ENCODE results near the gene VGLL4.

VGLL4 gene

DNA sequence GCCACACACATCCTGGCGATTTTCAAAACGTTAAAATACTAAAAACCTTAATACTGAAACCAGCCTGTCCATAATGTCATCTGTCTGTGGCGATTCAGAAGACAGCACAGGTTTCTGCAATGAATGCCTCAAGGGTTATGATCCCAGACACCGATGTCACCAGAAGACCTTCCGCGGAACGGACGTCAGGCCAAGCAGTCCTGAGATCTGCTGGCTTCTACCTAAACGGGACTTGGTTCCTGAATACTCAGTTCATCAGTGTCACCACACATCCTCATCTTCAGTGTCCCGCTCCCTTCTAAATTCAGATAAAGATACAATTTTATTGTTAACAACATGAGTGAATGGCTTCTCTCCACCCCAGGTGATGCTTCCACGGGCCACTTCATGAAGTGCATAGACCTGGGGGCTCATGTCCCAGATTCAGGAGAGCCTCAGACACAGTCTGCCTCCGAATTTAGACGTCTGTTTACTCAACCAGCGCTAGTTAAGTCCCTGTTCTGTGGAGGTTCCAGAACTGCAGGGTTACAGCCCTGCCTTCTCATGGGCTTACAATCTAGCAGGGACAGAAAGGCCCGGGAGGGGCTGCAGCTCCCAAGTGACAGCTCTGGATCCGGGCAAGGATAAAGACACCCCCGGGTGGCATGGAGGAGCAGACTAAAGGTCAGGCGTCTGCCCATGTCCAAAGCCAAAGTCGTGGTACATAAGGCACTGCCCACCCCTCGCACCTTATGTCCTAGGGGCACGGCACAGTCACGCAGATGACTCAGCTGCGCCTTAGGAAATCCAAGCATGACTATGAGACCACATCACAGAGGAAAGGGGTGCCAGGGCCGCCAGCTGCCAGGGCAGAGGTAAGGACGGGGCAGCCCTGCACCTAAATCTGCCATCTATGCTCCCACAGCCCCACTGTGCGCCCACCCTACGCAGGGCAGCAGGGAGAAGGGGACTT is 75.9 kb downstream of the VGLL4 start:
- Histone ChIP-seq H2AK5ac (ENCODE audit: low read length) (no peak overlapping the region), H2BK5ac (ENCODE audit: low read depth, low read length, poor library complexity) (no peak overlapping the region), H3K36me3 (ENCODE audit: control insufficient read depth in 1 of 2, insufficient read depth in 2 of 2, low read length in 2 of 2) (peaks cover 42 to 43% of the 10 kb centered on the region in 2 experiments), H4K12ac (ENCODE audit: low read depth, low read length) (no peak overlapping the region), H4K8ac (ENCODE audit: low read depth, low read length) (no peak overlapping the region), H2BK12ac (ENCODE audit: low read length) (no peak overlapping the region), H3K9ac (ENCODE audit: low read length) (no peak overlapping the region), H3K4ac (ENCODE audit: low read depth, low read length) (peak overlapping the region; percentile 20), H3K23ac (ENCODE audit: low read length) (no peak overlapping the region), H4K91ac (ENCODE audit: low read depth, low read length) (peak overlapping the region; percentile 1), H2BK120ac (ENCODE audit: insufficient read depth, low read length, poor library complexity) (peak overlapping the region; percentile 18), H3K18ac (ENCODE audit: low read length) (peak overlapping the region; percentile 27), H2AFZ (ENCODE audit: insufficient read depth, low read length, poor library complexity) (no peak overlapping the region), H3K27me3 (ENCODE audit: insufficient read depth, low read length) (no peaks in the 10 kb centered on the region), H3K14ac (ENCODE audit: low read length) (peak overlapping the region; percentile 4), H3K4me2 (ENCODE audit: low read length) (no peak overlapping the region), H3K27ac (ENCODE audit: low read depth, low read length) (peak overlapping the region; percentile 65), H3K79me2 (ENCODE audit: control insufficient read depth, insufficient read depth, low read length, poor library complexity) (no peaks in the 10 kb centered on the region), H3K4me3 (ENCODE audit: low read depth, low read length) (no peak overlapping the region), H3K9me3 (ENCODE audit: insufficient read depth, low read depth, low read length) (no peaks in the 10 kb centered on the region), H3K79me1 (ENCODE audit: low read length) (peaks cover 4% of the 10 kb centered on the region), H3K4me1 (ENCODE audit: control insufficient read depth in 1 of 2, insufficient read depth in 2 of 2, low read length in 2 of 2) (peaks cover 12% of the 10 kb centered on the region in 2 experiments)
- no CpG with 5 or more reads among the region's 27 CpGs for WGBS (ENCODE audit: extremely low coverage, insufficient coverage, insufficient read length)
- peak; percentile 89 to 93 for DNase-seq

- Histone ChIP-seq H3K18ac (ENCODE audit: low read length) (peak overlapping the region; percentile 2), H3K4me3 (ENCODE audit: low read depth, low read length) (no peak overlapping the region), H3K36me3 (ENCODE audit: control insufficient read depth in 1 of 2, insufficient read depth in 2 of 2, low read length in 2 of 2) (peaks cover 43 to 50% of the 10 kb centered on the region in 2 experiments), H3K23ac (ENCODE audit: low read length) (no peak overlapping the region), H3K27me3 (ENCODE audit: insufficient read depth, low read length) (no peaks in the 10 kb centered on the region), H3K4ac (ENCODE audit: low read depth, low read length) (no peak overlapping the region), H2AFZ (ENCODE audit: insufficient read depth, low read length, poor library complexity) (no peak overlapping the region), H4K8ac (ENCODE audit: low read depth, low read length) (no peak overlapping the region), H4K12ac (ENCODE audit: low read depth, low read length) (no peak overlapping the region), H2BK5ac (ENCODE audit: low read depth, low read length, poor library complexity) (no peak overlapping the region), H3K27ac (ENCODE audit: low read depth, low read length) (no peak overlapping the region), H3K14ac (ENCODE audit: low read length) (no peak overlapping the region), H3K79me2 (ENCODE audit: control insufficient read depth, insufficient read depth, low read length, poor library complexity) (peaks cover 3% of the 10 kb centered on the region), H3K9me3 (ENCODE audit: insufficient read depth, low read depth, low read length) (no peaks in the 10 kb centered on the region), H4K91ac (ENCODE audit: low read depth, low read length) (no peak overlapping the region), H2BK120ac (ENCODE audit: insufficient read depth, low read length, poor library complexity) (no peak overlapping the region), H2BK12ac (ENCODE audit: low read length) (no peak overlapping the region), H2AK5ac (ENCODE audit: low read length) (no peak overlapping the region), H3K79me1 (ENCODE audit: low read length) (peaks cover 7% of the 10 kb centered on the region), H3K9ac (ENCODE audit: low read length) (no peak overlapping the region), H3K4me2 (ENCODE audit: low read length) (no peak overlapping the region), H3K4me1 (ENCODE audit: control insufficient read depth in 1 of 2, insufficient read depth in 2 of 2, low read length in 2 of 2) (peaks cover 12% of the 10 kb centered on the region in 2 experiments)
- DNase-seq = peak in 1 of 2 donors; percentile 21
- no CpG with 5 or more reads among the region's 17 CpGs for WGBS (ENCODE audit: extremely low coverage, insufficient coverage, insufficient read length)
Observed at GRCh38 chr3:11566916-11567315, 76.8 kb downstream of the VGLL4 start.

DNA sequence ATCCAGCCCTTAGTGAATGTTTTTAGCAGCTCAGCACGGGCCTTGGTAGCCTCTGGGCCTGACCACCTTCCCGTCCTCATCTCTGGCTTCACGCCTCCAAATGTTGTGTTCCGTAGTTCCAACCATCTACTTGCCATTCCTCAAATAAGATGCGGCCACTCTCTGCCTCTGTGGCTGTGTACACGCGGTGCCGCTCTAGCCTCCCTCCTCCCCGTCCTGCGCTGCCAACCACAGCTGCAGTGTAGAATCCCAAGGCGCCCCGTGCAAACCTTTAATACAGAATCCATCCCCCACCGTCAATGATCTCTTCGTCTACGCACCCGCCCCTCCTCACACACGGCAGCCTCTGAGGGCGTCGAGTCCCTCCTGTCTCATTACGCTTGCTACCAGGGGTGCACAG is 77.2 kb downstream of the VGLL4 start:
- H2BK12ac ChIP-seq (ENCODE audit: low read length) = no peak overlapping the region
- peaks cover 3% of the 10 kb centered on the region for H3K79me2 ChIP-seq (ENCODE audit: control insufficient read depth, insufficient read depth, low read length, poor library complexity)
- peaks cover 7% of the 10 kb centered on the region for H3K79me1 ChIP-seq (ENCODE audit: low read length)
- H3K4me3 ChIP-seq (ENCODE audit: low read depth, low read length) = no peak overlapping the region
- no peaks in the 10 kb centered on the region for H3K27me3 ChIP-seq (ENCODE audit: insufficient read depth, low read length)
- H4K12ac ChIP-seq (ENCODE audit: low read depth, low read length) = no peak overlapping the region
- H3K27ac ChIP-seq (ENCODE audit: low read depth, low read length) = no peak overlapping the region
- no peak overlapping the region for H4K91ac ChIP-seq (ENCODE audit: low read depth, low read length)
- no peak overlapping the region for H2BK120ac ChIP-seq (ENCODE audit: insufficient read depth, low read length, poor library complexity)
- no peak overlapping the region for H2AFZ ChIP-seq (ENCODE audit: insufficient read depth, low read length, poor library complexity)
- H3K9ac ChIP-seq (ENCODE audit: low read length) = no peak overlapping the region
- H2BK5ac ChIP-seq (ENCODE audit: low read depth, low read length, poor library complexity) = no peak overlapping the region
- no peaks in the 10 kb centered on the region for H3K9me3 ChIP-seq (ENCODE audit: insufficient read depth, low read depth, low read length)
- no peak overlapping the region for H2AK5ac ChIP-seq (ENCODE audit: low read length)
- WGBS (ENCODE audit: extremely low coverage, insufficient coverage, insufficient read length) = no CpG with 5 or more reads among the region's 20 CpGs
- H3K23ac ChIP-seq (ENCODE audit: low read length) = no peak overlapping the region
- H4K8ac ChIP-seq (ENCODE audit: low read depth, low read length) = no peak overlapping the region
- H3K36me3 ChIP-seq (ENCODE audit: control insufficient read depth in 1 of 2, insufficient read depth in 2 of 2, low read length in 2 of 2) = peaks cover 43 to 51% of the 10 kb centered on the region in 2 experiments
- H3K4me1 ChIP-seq (ENCODE audit: control insufficient read depth in 1 of 2, insufficient read depth in 2 of 2, low read length in 2 of 2) = peaks cover 13 to 14% of the 10 kb centered on the region in 2 experiments
- peak overlapping the region; percentile 2 for H3K18ac ChIP-seq (ENCODE audit: low read length)
- H3K14ac ChIP-seq (ENCODE audit: low read length) = no peak overlapping the region
- no peak for DNase-seq
- no peak overlapping the region for H3K4ac ChIP-seq (ENCODE audit: low read depth, low read length)
- no peak overlapping the region for H3K4me2 ChIP-seq (ENCODE audit: low read length)

DNA sequence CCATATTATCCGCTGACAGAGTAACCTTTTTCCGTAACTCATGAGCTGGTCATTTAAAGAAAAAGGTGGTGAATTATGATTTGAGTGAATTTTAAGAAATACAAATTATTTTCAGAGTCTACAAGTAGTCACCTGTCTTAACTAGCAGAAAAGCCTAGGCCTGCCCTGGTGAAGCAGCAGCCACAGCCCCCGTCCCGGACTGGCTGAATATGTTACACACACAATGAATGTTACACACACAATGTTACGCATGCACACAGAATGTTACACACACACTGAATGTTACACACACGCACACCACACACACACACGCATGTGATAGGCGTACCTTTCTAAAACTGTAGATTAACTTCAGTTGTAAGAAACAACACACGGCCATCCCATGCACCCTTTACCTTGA is 77.8 kb downstream of the VGLL4 start:
- Histone ChIP-seq H3K4ac (ENCODE audit: low read depth, low read length) (peak overlapping the region; percentile 12), H3K14ac (ENCODE audit: low read length) (no peak overlapping the region), H3K4me2 (ENCODE audit: low read length) (no peak overlapping the region), H2BK120ac (ENCODE audit: insufficient read depth, low read length, poor library complexity) (no peak overlapping the region), H3K18ac (ENCODE audit: low read length) (no peak overlapping the region), H2BK12ac (ENCODE audit: low read length) (no peak overlapping the region), H3K4me3 (ENCODE audit: low read depth, low read length) (no peak overlapping the region), H3K79me2 (ENCODE audit: control insufficient read depth, insufficient read depth, low read length, poor library complexity) (peaks cover 3% of the 10 kb centered on the region), H2AK5ac (ENCODE audit: low read length) (no peak overlapping the region), H4K91ac (ENCODE audit: low read depth, low read length) (no peak overlapping the region), H3K9ac (ENCODE audit: low read length) (no peak overlapping the region), H2BK5ac (ENCODE audit: low read depth, low read length, poor library complexity) (no peak overlapping the region), H3K27ac (ENCODE audit: low read depth, low read length) (no peak overlapping the region), H3K4me1 (ENCODE audit: control insufficient read depth in 1 of 2, insufficient read depth in 2 of 2, low read length in 2 of 2) (peaks cover 16 to 19% of the 10 kb centered on the region in 2 experiments), H3K9me3 (ENCODE audit: insufficient read depth, low read depth, low read length) (no peaks in the 10 kb centered on the region), H4K8ac (ENCODE audit: low read depth, low read length) (no peak overlapping the region), H3K23ac (ENCODE audit: low read length) (peak overlapping the region; percentile 25), H4K12ac (ENCODE audit: low read depth, low read length) (no peak overlapping the region), H3K36me3 (ENCODE audit: control insufficient read depth in 1 of 2, insufficient read depth in 2 of 2, low read length in 2 of 2) (peaks cover 40 to 49% of the 10 kb centered on the region in 2 experiments), H2AFZ (ENCODE audit: insufficient read depth, low read length, poor library complexity) (no peak overlapping the region), H3K27me3 (ENCODE audit: insufficient read depth, low read length) (no peaks in the 10 kb centered on the region), H3K79me1 (ENCODE audit: low read length) (peaks cover 7% of the 10 kb centered on the region)
- WGBS (ENCODE audit: extremely low coverage, insufficient coverage, insufficient read length) = no CpG with 5 or more reads among the region's 9 CpGs
- DNase-seq = no peak
